ENCODE measurements around the gene ANKRD33.

The ANKRD33 gene

GRCh38 chr12:51855586-51856428 lies 32.1 kb upstream of the ANKRD33 start:
- H3K4me1 ChIP-seq (ENCODE audit: low read depth, poor library complexity, severe bottlenecking): no peaks in the 10 kb centered on the region
- no peak overlapping the region for H3K9ac ChIP-seq
- H3K4me2 ChIP-seq: no peak overlapping the region
- TF ChIP-seq, protein P1, sequence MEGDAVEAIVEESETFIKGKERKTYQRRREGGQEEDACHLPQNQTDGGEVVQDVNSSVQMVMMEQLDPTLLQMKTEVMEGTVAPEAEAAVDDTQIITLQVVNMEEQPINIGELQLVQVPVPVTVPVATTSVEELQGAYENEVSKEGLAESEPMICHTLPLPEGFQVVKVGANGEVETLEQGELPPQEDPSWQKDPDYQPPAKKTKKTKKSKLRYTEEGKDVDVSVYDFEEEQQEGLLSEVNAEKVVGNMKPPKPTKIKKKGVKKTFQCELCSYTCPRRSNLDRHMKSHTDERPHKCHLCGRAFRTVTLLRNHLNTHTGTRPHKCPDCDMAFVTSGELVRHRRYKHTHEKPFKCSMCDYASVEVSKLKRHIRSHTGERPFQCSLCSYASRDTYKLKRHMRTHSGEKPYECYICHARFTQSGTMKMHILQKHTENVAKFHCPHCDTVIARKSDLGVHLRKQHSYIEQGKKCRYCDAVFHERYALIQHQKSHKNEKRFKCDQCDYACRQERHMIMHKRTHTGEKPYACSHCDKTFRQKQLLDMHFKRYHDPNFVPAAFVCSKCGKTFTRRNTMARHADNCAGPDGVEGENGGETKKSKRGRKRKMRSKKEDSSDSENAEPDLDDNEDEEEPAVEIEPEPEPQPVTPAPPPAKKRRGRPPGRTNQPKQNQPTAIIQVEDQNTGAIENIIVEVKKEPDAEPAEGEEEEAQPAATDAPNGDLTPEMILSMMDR (conservative IDR thresholded peaks at IDR 0.05; ENCODE audit: low read depth, low read length): no peak
- H4K20me1 ChIP-seq (ENCODE audit: insufficient read depth): no peaks in the 10 kb centered on the region
- peaks cover 6% of the 10 kb centered on the region; the same call in 1 of the 2 replicates for H3K27me3 ChIP-seq (ENCODE audit: insufficient read depth, low read depth)
- no peak overlapping the region for H2AFZ ChIP-seq (ENCODE audit: low read depth)
- no peaks in the 10 kb centered on the region for H3K36me3 ChIP-seq (ENCODE audit: insufficient read depth)
- no peak overlapping the region for H3K4me3 ChIP-seq (IDR thresholded peaks at IDR 0.05; ENCODE audit: insufficient read depth, low read depth, low read length)
- no peaks in the 10 kb centered on the region for H3K79me2 ChIP-seq (ENCODE audit: insufficient read depth, low read depth)
- no peak overlapping the region for H3K27ac ChIP-seq

DNA sequence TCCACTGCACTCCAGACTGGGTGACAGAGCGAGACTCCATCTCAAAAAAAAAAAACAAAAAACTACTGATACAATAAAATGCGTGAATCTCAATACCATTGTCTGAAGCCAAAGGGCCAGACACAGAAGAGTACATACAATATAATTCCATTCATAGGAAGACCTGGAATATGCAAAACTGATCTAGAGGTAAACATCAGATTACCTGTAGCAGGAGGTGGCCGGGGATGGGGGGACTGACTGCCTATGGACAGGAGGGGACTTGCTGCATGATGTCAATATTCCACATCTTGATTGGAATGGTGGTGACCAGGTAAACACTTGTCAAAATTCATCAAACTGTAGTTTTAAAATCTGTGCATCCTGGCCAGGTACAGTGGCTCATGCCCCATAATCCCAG lies 26.9 kb upstream of the ANKRD33 start:
- no peak overlapping the region for H3K9ac ChIP-seq
- no peaks in the 10 kb centered on the region for H4K20me1 ChIP-seq (ENCODE audit: insufficient read depth)
- H3K27me3 ChIP-seq (ENCODE audit: insufficient read depth, low read depth): peaks cover 9% of the 10 kb centered on the region; the same call in 1 of the 2 replicates
- TF ChIP-seq, protein P1 (conservative IDR thresholded peaks at IDR 0.05; ENCODE audit: low read depth, low read length): no peak
- H3K27ac ChIP-seq: no peak overlapping the region
- H3K4me3 ChIP-seq (IDR thresholded peaks at IDR 0.05; ENCODE audit: insufficient read depth, low read depth, low read length): no peak overlapping the region
- H2AFZ ChIP-seq (ENCODE audit: low read depth): no peak overlapping the region
- H3K4me2 ChIP-seq: no peak overlapping the region
- no peaks in the 10 kb centered on the region for H3K4me1 ChIP-seq (ENCODE audit: low read depth, poor library complexity, severe bottlenecking)
- no peaks in the 10 kb centered on the region for H3K36me3 ChIP-seq (ENCODE audit: insufficient read depth)
- H3K79me2 ChIP-seq (ENCODE audit: insufficient read depth, low read depth): no peaks in the 10 kb centered on the region

DNA sequence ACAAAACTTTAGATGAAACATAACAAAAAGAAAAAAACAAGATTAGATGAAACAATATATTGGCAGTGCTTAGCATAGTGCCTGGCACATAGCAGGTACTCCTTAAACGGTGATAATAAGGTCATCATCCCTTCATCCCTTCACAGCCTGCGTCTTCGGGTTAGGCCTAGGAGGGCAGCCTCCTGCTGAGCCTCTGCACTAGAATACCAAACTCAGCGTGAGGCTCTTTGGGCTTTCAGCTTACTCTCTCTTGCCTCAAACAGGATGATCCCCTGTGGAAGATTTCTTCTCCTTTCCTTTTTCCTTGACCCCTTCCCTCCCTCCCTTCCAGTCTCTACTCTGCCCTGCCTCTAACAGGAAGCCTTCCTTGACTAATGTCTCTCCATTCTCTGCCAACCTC lies 25.0 kb upstream of the ANKRD33 start:
- H4K20me1 ChIP-seq (ENCODE audit: insufficient read depth): no peaks in the 10 kb centered on the region
- no peaks in the 10 kb centered on the region for H3K79me2 ChIP-seq (ENCODE audit: insufficient read depth, low read depth)
- no peak overlapping the region for H3K4me3 ChIP-seq (IDR thresholded peaks at IDR 0.05; ENCODE audit: insufficient read depth, low read depth, low read length)
- TF ChIP-seq, protein P1 (conservative IDR thresholded peaks at IDR 0.05; ENCODE audit: low read depth, low read length): no peak
- H3K36me3 ChIP-seq (ENCODE audit: insufficient read depth): no peaks in the 10 kb centered on the region
- no peak overlapping the region for H2AFZ ChIP-seq (ENCODE audit: low read depth)
- H3K27me3 ChIP-seq (ENCODE audit: insufficient read depth, low read depth): peaks cover 9% of the 10 kb centered on the region; the same call in 1 of the 2 replicates
- H3K27ac ChIP-seq: no peak overlapping the region
- no peaks in the 10 kb centered on the region for H3K4me1 ChIP-seq (ENCODE audit: low read depth, poor library complexity, severe bottlenecking)
- H3K9ac ChIP-seq: no peak overlapping the region
- H3K4me2 ChIP-seq: no peak overlapping the region

DNA sequence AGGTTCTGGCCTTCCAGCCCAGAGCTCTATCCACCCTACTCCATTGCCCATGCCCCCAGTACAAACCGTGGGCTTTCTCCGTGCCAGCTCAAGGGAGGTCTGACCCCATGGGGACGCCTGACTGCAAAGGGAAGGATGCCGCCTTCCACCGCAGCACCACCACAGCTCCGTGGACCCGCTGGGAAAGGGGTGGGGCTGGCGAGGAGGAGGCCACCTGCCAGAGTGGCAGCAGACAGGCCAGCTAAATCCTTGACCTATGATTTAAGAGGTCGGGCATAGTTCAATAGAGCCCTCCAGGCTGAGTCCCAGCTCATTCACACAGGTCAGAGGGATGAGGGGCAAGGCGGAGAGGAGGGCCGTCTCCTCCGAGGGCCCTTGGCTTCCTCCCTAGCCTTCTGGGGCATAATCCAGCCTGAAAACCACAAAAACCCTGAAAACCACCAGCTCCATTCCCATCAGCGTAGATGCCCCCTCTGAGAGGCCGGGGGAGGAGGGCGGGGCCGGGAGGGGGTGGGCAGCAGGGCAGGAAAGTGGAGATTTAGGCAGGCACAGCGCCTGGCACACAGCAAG lies 24.5 kb upstream of the ANKRD33 start:
- Histone ChIP-seq H3K27ac (no peak overlapping the region), H2AFZ (ENCODE audit: low read depth) (no peak overlapping the region), H3K9ac (no peak overlapping the region), H3K79me2 (ENCODE audit: insufficient read depth, low read depth) (no peaks in the 10 kb centered on the region), H3K27me3 (ENCODE audit: insufficient read depth, low read depth) (peaks cover 9% of the 10 kb centered on the region; the same call in 1 of the 2 replicates), H3K4me2 (no peak overlapping the region), H3K36me3 (ENCODE audit: insufficient read depth) (no peaks in the 10 kb centered on the region), H3K4me3 (IDR thresholded peaks at IDR 0.05; ENCODE audit: insufficient read depth, low read depth, low read length) (no peak overlapping the region), H3K4me1 (ENCODE audit: low read depth, poor library complexity, severe bottlenecking) (no peaks in the 10 kb centered on the region), H4K20me1 (ENCODE audit: insufficient read depth) (no peaks in the 10 kb centered on the region)
- TF ChIP-seq, protein P1 (conservative IDR thresholded peaks at IDR 0.05; ENCODE audit: low read depth, low read length): no peak
